OCI-LY7 (cell line): Measurements from ENCODE around the gene CTBP1.

Source experiments
- CTCF ChIP-seq: fragments of 200-600 bp; sonication (generic); conservative IDR thresholded peaks from 2 replicates; pipeline ENCODE4 v1.5.1; 2014; ENCODE audit warnings: mild to moderate bottlenecking, antibody characterized with exemption, low read length, moderate library complexity, mixed read lengths
- EZH2phosphoT487 ChIP-seq: fragments of 200-600 bp; sonication (generic); IDR thresholded peaks from 2 replicates; pipeline ENCODE4 v1.6.1; 2018; ENCODE audit warnings: low read depth, borderline replicate concordance, mild to moderate bottlenecking, mixed run types, antibody characterized with exemption, low read length, moderate library complexity, mixed read lengths

DNA sequence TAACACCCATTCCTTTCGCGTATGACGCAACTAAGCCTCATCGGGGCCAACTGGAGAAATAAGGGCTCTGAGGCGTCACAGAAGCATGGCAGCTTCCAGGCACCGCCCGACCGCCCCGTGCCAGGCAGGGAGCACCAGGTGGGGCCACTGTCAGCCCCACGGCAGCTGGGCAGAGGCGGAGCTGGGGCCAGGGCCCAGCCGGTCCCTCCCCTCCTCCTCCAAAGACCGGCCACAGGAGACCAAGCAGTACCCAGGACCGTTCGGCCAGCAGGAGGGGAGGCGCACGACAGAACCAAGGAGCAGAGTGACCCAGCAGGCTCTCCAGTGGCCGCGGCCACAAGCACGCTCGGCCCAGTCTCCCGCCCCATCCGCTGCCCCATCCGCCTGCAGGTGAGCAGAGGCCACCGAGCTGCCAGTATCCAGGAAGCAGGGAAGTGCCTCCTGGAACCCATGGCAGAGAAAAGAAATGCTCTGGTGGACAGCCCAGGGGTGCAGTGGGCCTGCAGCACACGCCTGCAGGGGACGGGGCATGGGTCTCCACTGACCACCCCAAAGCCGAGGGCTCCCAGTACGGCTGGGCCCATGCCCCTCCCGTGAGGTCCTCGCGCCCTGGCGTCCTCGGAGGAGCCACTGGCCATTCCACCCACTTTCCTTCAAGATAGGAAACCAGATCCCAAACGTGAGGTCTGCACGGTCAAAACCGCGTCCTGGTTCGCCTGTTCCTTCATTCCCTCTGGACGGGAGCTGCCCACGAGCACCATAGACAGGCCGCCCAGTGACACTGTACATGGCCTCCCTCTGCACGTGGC, 9.6 kb downstream of the CTBP1 start:
- TF ChIP-seq CTCF (no peak), EZH2phosphoT487 (no peak)
